ENCODE measurements around the gene PELI2. TPM values are rescaled to one million over a fixed set of nuclear protein-coding genes. Genes with fewer than 3 reads are reported as not detected.

The PELI2 gene
- total RNA-seq, 2 donors from 2014 or later, result 9.8 to 13.9 TPM

DNA sequence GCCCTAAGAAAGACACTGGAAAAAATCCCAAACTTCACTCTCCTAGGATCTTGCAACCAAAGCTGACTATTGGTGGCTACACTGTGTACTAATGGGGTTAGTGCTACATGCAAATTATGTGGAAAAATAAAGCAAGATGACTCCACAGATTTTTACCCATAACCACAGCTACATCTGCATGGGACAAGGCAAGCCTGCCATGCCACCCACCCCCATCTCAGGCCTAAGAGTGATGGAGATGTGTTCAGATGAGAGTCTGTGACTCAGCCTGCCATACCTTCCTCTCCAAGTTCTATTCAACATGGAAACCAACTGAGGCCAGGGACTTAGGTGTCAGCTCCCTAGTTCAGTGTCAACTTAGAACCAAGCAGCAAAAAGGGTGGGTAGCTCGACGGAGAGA lies 206.2 kb downstream of the PELI2 start:
- Histone ChIP-seq H3K4me3 (no peak overlapping the region), H3K27ac (no peak overlapping the region), H3K27me3 (no peaks in the 10 kb centered on the region), H3K36me3 (no peaks in the 10 kb centered on the region), H3K4me1 (no peaks in the 10 kb centered on the region), H3K9me3 (no peaks in the 10 kb centered on the region), H3K9ac (ENCODE audit: low read depth in 2 of 2, low read length in 2 of 2) (no peak overlapping the region)
- intact Hi-C loops (cut with DNase I), result loop anchor here (10.0 kb wide), 1 partner anchor 200 kb away; no protein-coding TSS in a partner anchor
- no peak for DNase-seq
- TF ChIP-seq CTCF (IDR thresholded peaks at IDR 0.05), result no peak

GRCh38 chr14:56324856-56325699 lies 206.9 kb downstream of the PELI2 start:
- H3K9me3 ChIP-seq, result no peaks in the 10 kb centered on the region
- TF ChIP-seq CTCF (IDR thresholded peaks at IDR 0.05), result no peak
- intact Hi-C loops (cut with DNase I), result loop anchor here (10.0 kb wide), 1 partner anchor 200 kb away; no protein-coding TSS in a partner anchor
- no peaks in the 10 kb centered on the region for H3K36me3 ChIP-seq
- H3K27me3 ChIP-seq, result no peaks in the 10 kb centered on the region
- DNase-seq, result no peak
- no peak overlapping the region for H3K27ac ChIP-seq
- H3K4me3 ChIP-seq, result no peak overlapping the region
- no peak overlapping the region for H3K9ac ChIP-seq (ENCODE audit: low read depth in 2 of 2, low read length in 2 of 2)
- no peaks in the 10 kb centered on the region for H3K4me1 ChIP-seq

- H3K9ac ChIP-seq (ENCODE audit: low read depth in 2 of 2, low read length in 2 of 2), result no peak overlapping the region
- no peak overlapping the region for H3K27ac ChIP-seq
- TF ChIP-seq CTCF (IDR thresholded peaks at IDR 0.05), result no peak
- intact Hi-C loops (cut with DNase I), result loop anchor here (10.0 kb wide), 1 partner anchor 203 kb away; no protein-coding TSS in a partner anchor
- H3K9me3 ChIP-seq, result no peaks in the 10 kb centered on the region
- H3K36me3 ChIP-seq, result no peaks in the 10 kb centered on the region
- H3K4me1 ChIP-seq, result no peaks in the 10 kb centered on the region
- H3K27me3 ChIP-seq, result no peaks in the 10 kb centered on the region
- H3K4me3 ChIP-seq, result no peak overlapping the region
- DNase-seq, result no peak
Measured at GRCh38 chr14:56328021-56328420, 209.8 kb downstream of the PELI2 start.

DNA sequence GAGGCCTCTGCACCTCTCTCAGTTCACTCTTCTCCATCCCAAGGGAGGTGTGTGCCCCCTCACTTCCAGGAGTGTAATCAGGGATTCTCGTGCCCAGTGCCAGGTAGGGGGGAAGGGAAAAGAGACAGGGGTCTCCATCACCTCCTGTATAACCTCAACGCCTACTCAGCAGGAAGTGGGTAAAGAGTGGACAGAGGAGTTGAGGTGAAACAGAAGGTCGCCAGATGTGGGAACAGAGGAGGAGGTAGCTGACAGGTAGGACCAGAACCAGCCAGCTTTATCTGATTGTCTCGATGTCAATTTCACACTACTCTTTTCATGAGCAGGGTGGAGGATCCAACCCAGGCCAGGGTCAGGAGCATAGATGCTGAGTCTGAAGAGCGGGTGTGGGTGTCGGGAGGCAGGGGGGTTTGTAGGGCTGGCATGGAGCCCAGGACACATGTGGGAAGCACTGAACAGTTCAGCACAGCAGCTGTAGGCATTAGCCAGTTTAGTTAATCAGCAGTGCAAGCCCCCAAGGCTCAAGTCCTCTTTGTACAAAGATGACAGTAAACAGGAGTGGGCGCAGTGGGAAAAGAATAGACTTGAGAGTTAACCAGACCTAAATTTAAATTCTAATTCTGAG lies 213.5 kb downstream of the PELI2 start:
- H3K9ac ChIP-seq (ENCODE audit: low read depth in 2 of 2, low read length in 2 of 2), result no peak overlapping the region
- H3K9me3 ChIP-seq, result no peaks in the 10 kb centered on the region
- no peaks in the 10 kb centered on the region for H3K27me3 ChIP-seq
- H3K36me3 ChIP-seq, result no peaks in the 10 kb centered on the region
- intact Hi-C loops (cut with DNase I), result no loop called here
- no peak overlapping the region for H3K4me3 ChIP-seq
- no peaks in the 10 kb centered on the region for H3K4me1 ChIP-seq
- no peak overlapping the region for H3K27ac ChIP-seq
- no peak for TF ChIP-seq CTCF (IDR thresholded peaks at IDR 0.05)
- no peak for DNase-seq

DNA sequence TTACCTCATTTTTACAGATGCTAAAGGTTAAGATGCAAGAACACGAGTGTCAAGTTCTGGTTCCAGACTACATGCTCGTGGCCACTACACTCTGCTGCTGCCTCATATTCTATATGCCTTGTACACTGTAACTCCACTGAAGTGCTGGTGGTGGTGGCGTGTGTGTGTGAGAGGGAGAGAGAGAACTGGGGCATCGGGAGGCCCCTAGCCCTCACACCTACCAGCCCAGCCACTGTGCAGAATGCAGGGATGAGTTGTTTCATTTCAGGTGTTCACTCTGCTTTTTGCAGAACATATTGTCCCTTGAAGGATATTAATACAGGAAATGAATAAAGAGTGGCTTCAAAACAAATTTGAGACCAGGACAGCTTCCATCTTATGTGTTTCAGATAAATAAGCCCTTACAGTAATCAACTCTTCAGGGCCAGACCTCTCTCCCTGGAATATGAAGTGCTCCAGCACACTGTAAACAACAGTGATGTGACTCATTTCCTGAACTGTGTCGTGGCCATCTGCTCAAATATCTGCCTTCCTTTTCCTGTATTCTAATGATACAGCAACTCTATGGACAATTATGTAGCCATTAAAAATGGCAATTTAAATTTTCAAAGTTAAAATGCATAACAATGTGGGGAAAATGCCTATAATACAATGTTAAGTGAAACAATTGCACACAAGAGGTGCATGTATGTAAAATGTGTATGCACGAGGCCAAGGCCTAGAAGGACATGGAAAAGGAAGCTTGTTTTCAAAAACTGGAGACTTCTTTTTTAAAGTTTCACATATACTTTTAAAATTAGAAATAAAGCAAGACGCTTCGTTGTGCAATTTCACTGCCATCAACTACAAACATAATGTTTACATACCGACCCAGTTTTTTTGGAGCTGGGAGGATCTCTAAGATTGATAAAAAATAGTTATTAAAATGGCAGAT lies 215.4 kb downstream of the PELI2 start:
- no peaks in the 10 kb centered on the region for H3K36me3 ChIP-seq
- intact Hi-C loops (cut with DNase I), result no loop called here

More for the DNA sequence above, 215.4 kb downstream of the PELI2 start:
- H3K9me3 ChIP-seq, result no peaks in the 10 kb centered on the region
- peak overlapping the region in 1 of 2 donors; percentile 28 for H3K9ac ChIP-seq (ENCODE audit: low read depth in 2 of 2, low read length in 2 of 2)
- DNase-seq, result no peak
- no peaks in the 10 kb centered on the region for H3K27me3 ChIP-seq
- no peaks in the 10 kb centered on the region for H3K4me1 ChIP-seq
- TF ChIP-seq CTCF (IDR thresholded peaks at IDR 0.05), result no peak
- no peak overlapping the region for H3K4me3 ChIP-seq
- H3K27ac ChIP-seq, result peak overlapping the region; percentile 38
